ENCODE results near the gene SAMD4A. TPM values are rescaled to one million over a fixed set of nuclear protein-coding genes. Genes with fewer than 3 reads are reported as not detected.

Gene SAMD4A
- total RNA-seq, 1 experiment from 2014 or later, result 9.6 TPM

DNA sequence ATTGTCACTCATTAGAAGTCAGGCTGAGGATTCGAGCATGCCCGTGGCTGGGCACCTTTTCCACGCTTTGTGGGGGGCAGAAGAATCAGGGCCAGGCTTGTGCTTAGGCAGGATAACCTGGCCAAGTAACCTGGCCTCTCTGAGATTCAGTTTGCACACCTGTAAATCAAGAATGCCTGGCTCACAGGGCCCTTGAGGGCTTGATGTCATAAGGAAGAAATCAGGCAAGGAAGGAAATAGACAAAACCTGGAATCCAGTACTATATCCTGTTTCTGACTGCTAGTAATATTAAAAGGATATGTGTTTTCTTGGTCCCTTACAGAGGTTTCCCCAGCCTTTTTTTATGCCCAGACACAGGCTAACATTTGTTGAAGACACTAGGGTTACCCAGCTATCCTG is 91.9 kb downstream of the SAMD4A start:
- DNase-seq, result no peak
- no peak overlapping the region for H2BK120ac ChIP-seq (ENCODE audit: low read depth, low read length, poor library complexity, severe bottlenecking)
- no peak overlapping the region for H2AK5ac ChIP-seq (ENCODE audit: insufficient read length, low read length)
- Mint-ChIP-seq H3K27me3 (ENCODE audit: low read depth) (no peaks in the 10 kb centered on the region; the same call in 1 of the 2 replicates), H3K36me3 (ENCODE audit: insufficient read depth in 1 of 3, low read depth in 3 of 3) (no peaks in the 10 kb centered on the region; a peak in 1 of 7 replicates), H3K4me1 (peaks cover 6 to 10% of the 10 kb centered on the region in 2 experiments), H3K4me3 (no peak overlapping the region), H3K27ac (no peak overlapping the region), H3K9me3 (no peaks in the 10 kb centered on the region)
- no peak overlapping the region for H2BK20ac ChIP-seq (ENCODE audit: low read depth, low read length, poor library complexity, severe bottlenecking)
- no peaks in the 10 kb centered on the region for H3K27me3 ChIP-seq (ENCODE audit: insufficient read depth, low read length)
- H4K5ac ChIP-seq (ENCODE audit: insufficient read length, low read depth, low read length), result no peak overlapping the region
- peaks cover 2% of the 10 kb centered on the region; the same call in 1 of the 2 replicates for H3K4me1 ChIP-seq (ENCODE audit: insufficient read depth, low read length)
- no peak overlapping the region for H3K27ac ChIP-seq (ENCODE audit: insufficient read length, low read depth, low read length)
- no peaks in the 10 kb centered on the region for H4K20me1 ChIP-seq (ENCODE audit: control insufficient read depth, insufficient read depth, insufficient read length)
- no peak overlapping the region for H3K14ac ChIP-seq (ENCODE audit: insufficient read depth, low read length)
- no peak overlapping the region for H4K8ac ChIP-seq (replicated peaks; ENCODE audit: insufficient read length, low read depth, low read length)
- no peak overlapping the region for H4K91ac ChIP-seq (ENCODE audit: insufficient read length, low read depth, low read length)
- H3K4ac ChIP-seq (ENCODE audit: low read depth, low read length), result no peak overlapping the region
- H2BK5ac ChIP-seq (ENCODE audit: insufficient read length, low read length), result no peak overlapping the region
- no peak overlapping the region for H3K9ac ChIP-seq (ENCODE audit: extremely low read depth, insufficient read length, low read length)
- WGBS (ENCODE audit: extremely low coverage, insufficient read length, low lambda C conversion rate), result no CpG with 5 or more reads among the region's 3 CpGs
- H2BK15ac ChIP-seq (ENCODE audit: low read depth, low read length), result no peak overlapping the region
- H3T11ph ChIP-seq (ENCODE audit: low read length), result no peak overlapping the region
- H2AFZ ChIP-seq (ENCODE audit: low read length), result no peak overlapping the region
- no peaks in the 10 kb centered on the region for H3K9me3 ChIP-seq (ENCODE audit: control insufficient read depth, low read depth, low read length)
- H3K23me2 ChIP-seq (ENCODE audit: insufficient read length, low read depth, low read length, poor library complexity, severe bottlenecking), result no peaks in the 10 kb centered on the region
- no peak overlapping the region for H2BK12ac ChIP-seq (ENCODE audit: insufficient read length, low read depth, low read length)
- no peaks in the 10 kb centered on the region for H3K79me1 ChIP-seq (ENCODE audit: insufficient read depth, low read depth, low read length, poor library complexity, severe bottlenecking)
- H3K4me2 ChIP-seq (ENCODE audit: insufficient read depth, insufficient read length, low read length), result no peak overlapping the region
- no peaks in the 10 kb centered on the region for H3K79me2 ChIP-seq (ENCODE audit: insufficient read depth, low read length)
- H3K18ac ChIP-seq (ENCODE audit: insufficient read length, low read depth, low read length), result no peak overlapping the region
- TF ChIP-seq CTCF (conservative IDR thresholded peaks at IDR 0.05), result no peak
- no peak overlapping the region for H3K56ac ChIP-seq (ENCODE audit: insufficient read length, low read depth, low read length)
- H3K23ac ChIP-seq (ENCODE audit: insufficient read length, low read depth, low read length), result no peak overlapping the region
